NCI-H2196 treated with DMSO at 0.1 percent for 48 hours (cell line): ENCODE measurements around the gene TLL2.

Source experiments
- DNase-seq: peaks from one replicate; lab custom pipeline; 2025; ENCODE audit not compliant: unreplicated experiment; lab: John Stamatoyannopoulos, UW

TLL2 gene

DNA sequence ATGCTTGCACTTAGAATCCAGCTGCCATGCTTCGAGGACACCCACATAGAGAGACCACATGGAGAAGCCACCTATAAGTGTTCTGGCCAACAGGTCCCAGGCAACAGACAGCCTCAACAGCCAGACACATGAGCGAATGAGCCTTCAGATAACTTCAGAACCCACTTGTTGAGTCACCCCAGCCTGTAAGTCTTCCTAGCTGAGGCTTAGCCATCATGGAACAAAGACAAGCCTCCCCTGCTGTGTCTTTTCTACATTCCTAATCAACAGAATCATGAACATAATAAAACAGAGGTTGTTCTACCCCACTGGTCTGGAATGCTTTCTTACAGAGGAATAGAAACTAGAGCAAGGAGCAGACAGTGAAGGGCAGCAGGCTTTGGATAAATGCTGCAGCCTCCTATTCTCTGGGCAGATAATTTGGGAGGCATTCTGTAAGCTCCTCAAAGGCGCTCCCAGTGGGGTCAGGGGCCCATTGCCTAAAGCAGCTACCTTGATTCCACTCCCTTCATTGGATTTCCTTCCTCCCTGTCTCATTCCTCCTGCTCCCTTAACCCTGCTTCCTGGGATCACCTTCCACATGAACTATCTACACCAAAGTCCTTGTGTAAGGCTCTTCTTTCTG is 4.6 kb downstream of the TLL2 start:
- DNase-seq: no peak

DNA sequence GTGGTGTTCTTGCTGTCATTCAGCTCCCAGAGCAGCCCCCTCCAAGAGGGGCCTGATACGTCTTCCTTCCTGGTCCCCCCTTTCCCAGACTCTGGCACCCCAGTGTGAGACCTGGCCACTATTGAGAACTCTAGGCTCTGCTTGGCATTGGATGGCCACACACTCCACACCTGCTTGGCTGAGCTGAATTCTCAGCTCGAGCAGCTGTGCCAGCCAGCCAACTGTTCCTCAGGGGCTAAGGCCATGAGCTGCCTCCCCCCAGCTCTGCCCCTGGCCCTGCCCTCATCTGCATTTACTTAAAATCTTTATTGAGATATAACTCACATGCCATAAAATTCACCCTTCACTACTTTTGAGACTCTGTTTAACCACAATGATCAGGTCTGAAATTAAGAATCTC is 6.7 kb downstream of the TLL2 start:
- no peak for DNase-seq

DNA sequence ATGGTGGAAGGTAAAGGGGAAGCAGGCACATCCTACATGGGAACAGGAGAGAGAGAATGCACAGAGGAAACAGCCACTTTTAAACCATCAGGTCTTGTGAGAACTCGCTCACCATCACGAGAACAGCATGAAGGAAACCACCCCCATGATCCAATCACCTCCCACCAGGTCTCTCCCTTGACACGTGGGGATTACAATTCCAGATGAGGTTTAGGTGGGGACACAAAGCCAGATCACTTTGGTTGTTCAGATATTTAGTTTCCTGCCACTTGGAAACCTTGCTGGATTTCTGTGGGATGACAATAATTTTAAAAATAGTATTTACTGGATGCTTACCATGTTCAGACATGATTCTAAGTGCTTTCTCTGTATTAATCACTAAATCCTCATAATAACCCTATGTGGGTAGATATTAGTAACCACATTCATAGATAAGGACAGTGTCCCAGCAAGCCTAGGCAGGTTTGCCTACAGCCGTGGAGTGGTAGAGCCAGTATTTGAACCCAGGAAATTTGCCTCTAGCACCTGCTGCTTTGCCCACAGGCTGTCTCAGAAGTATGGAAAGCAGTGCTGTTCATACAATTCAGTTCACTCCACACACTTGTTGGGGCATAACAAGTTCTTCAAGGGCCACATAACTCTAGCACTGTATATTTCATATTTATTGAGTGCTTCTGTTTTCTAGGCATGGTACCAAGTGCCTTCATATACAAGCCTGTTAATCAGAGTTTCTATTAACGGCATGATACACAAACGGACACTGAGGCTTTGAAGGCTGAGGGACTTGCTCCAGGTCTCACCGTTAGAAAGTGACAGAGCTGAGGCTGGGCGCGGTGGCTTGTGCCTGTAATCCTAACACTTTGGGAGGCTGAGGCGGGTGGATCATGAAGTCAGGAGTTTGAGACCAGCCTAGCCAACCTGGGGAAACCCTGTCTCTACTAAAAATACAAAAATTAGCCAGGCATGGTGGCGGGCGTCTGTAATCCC is 8.3 kb downstream of the TLL2 start:
- DNase-seq: no peak

DNA sequence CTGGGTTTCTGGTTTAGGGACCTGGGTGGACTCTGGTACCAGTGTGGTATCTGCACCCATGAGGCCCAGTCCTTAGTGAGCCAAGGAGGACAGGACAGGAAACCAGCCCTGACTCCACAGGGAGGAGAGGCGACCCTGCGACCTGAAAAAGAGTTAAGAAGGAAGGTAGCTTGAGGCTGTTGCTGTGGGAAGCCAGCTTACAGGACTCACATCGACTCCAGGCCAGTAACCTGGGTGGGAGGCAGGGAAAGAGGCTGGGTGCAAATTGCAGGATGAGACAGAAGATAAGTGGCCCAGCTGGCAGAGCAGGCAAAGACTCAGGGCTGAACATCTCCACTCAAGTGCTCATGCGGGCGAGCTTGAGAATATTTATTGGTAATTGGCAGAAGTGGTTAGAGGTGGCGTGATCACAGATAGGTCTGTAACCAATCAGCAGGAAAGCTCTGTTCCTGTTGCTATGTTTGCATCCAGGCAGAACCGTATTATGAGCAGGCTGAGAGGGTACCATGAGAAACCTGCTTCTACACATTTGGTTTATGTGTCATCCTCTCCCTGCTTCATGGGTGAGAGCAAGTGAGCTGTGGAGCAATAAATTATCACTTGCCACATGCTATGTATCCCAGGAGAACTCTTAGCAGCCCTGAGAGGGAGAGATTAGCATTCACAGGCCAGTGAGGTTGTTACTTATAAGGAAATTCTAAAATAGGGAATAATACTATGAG is 11.0 kb downstream of the TLL2 start:
- DNase-seq: no peak

DNA sequence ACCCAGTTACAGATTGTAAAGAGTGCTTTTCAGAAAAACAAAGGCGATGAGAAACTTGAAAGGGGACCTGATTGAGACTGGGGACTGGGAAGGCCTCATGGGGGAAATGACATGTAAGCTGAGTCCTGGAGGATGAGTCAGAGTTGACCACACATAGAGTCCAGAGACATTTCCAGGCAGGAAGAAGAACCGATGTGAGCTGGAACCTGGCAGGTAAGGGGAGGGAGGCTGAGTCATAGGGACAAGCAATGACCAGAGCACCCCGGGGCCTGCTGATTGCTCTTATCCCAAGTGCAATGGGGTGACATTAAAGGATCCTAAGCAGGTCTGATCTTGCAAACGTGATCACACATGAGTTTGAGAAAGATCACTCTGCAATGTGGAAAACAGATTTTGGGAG is 11.7 kb downstream of the TLL2 start:
- no peak for DNase-seq

DNA sequence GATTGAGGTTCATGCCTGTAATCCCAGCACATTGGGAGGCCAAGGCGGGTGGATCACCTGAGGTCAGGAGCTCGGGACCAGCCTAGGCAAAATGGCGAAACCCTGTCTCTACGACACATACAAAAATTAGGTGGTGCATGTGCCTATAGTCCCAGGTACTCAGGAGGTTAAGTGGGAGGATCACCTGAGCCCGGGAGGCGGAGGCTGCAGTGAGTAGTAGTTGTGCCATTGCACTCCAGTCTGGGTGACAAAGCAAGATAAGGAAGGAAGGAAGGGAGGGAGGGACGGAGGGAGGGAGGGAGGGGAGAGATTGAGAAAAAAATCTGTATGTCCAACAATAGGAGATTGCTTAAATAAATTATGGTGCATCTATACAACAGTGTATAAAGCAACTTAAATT is 13.2 kb downstream of the TLL2 start:
- DNase-seq: no peak

DNA sequence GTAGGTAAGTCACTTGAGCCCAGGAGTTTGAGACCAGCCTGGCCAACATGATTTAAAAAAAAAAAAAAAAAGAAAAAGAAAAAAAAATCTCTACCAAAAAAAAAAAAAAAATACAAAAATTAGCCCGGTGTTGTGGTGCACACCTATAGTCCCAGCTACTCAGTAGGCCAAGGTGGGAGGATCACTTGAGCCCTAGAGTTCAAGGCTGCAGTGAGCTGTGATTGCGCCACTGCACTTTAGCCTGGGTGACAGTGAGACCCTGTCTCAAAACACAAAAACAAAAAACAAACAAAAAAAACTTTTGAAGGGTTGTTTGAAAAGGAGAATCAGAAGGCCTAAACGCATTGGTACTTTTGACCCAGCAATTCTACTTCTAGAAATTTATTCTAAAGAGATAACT is 13.7 kb downstream of the TLL2 start:
- no peak for DNase-seq

DNA sequence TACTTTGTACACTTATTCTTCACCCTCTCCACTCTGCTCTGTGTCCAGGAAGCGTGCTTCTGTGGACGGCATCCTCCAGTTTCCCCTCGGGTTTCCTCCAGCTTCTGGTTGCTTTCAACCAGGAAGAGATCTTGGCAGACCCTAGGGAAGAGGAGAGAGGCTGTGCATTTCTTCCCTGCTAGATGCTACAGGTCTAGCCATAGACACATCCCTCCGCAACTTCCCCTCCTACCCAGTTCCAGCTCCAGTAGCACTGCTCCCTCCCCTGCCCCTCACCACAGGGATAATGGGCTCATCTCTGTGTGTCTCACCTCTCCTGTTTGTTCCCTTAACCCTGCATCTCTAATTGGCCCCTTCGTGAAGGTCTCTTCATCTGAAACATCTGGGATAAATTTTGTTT is 16.3 kb downstream of the TLL2 start:
- no peak for DNase-seq

DNA sequence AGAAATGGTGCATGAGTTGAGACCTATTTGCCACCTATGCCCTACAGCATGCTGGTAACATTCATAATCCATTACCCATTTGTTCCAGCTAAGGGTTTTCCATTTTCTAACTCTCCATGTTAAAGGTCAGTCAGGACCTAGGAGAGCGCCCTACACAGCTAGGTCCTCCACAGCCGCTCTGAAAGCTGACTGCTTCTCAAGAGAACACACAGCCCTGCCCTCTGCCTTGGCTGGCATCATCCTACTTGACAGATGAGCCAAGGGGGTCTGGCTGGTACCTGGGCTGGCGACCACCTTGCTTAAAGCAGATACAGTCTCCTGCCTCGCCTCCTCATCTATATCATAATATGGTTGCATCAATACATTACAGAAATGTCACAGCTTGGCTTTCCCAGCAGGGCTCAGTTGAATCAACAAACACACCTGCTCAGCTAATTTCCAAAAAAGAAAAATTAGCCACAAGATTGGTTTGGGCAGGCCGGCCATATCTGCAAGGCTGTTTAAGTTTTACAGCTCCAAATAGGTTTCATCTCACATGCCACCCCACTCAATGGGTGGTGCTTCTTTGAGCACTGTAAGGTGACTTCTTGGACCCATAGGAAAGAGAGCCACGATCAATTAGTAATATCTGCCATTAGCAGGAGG is 17.3 kb downstream of the TLL2 start:
- no peak for DNase-seq

DNA sequence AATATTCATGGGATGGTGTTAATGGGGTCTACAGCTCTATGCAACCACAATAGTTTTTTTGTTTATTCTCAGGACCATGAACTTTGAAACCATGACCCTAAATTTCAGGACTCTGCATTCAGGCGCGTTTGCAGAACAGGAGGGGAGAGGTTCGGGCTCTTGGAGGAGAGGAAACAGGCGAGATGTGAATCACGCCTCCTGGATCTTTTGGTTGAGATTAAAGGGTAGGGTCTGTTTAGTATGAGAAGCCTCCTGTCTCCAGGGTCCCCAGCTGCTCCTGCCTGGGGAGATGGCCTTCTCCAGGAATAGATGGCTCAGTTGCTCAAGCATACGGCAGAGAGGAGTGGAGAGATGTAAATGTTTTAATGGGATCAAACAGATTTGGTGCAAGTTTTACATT is 18.2 kb downstream of the TLL2 start:
- no peak for DNase-seq

DNA sequence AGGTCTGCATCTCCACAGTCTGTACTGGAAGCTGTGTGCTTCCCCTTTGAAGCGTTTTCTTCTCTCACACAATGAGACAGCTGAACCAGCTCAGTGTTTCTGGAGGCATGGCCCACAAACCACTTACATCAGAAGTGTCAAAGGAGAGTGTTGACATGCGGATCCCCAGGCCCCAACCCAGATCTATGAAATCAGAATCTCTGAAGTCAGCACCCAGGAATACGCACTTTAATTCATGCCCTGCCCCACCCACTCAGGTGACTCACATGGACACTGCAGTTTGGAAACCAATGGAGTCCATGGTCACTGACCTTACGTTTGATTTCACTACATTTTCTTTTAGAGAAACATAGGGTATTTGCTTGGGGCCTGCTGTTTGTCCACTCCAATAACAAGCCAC is 19.0 kb downstream of the TLL2 start:
- no peak for DNase-seq

DNA sequence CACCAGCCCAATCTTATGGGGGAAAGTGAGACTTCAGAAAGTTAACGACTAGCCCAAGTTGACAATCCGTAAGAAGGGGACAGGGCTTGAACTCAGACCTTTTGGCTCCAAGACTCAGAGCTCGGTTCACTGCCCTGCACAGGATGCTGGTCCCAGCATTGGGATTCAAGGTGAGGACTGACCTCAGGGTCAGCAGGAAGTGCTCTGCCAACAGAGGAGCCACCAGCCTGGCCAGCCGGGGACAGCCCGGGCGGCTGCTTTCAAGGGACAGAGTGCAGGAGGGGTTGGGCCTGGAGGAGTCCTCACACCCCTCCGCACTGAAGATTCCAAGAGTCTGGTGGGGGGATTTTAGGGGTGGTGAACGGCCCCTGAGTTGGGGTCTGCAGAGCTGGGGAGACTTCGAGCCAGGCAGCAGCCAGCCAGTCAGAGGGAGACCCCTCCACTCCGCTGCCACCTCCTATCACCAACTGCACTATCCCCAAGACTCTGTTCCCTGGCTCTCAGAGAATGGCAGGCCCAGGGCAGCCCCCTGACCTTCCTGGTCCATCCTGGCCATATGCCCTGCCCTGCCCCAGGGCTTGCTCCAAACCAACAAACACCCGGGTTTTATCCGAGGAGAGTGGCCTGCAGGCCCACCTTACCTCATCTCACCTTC is 19.7 kb downstream of the TLL2 start:
- no peak for DNase-seq

DNA sequence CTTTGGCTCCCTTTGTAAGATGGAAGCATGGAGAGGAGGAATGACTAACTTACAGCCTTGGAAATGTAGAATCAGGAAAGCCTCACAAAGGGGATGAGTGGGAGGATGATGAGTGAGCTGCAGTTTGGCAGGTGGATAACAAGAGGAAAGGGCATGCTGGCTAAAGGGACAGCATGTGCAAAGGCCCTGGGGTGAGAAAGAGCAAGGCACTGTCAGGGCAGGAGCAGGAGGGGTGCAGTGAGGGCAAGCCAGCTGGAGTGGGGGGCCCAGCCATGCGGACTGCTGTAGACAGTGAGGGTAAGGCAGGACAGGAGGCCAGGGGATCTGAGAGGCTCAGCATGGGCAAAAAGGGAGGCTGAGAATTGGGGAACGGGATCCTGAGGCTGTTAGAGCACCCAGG is 20.5 kb downstream of the TLL2 start:
- DNase-seq: no peak

DNA sequence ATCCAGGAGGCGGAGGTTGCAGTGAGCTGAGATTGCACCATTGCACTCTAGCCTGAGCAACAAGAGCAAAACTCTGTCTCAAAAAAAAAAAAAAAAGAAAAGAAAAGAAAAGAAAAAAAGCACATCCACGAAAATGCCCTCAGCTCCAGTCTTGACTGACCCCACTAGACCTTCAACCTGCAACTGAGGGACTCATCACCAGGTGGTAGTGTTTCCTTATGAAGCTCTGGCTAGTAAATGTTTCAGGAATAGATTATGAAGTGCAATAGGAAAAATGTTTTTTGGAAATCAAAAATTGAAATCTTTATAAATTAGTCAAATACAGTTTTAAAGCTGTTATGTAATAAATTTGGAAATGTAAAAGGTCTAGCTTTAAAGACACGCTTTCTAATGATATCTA is 22.4 kb downstream of the TLL2 start:
- DNase-seq: no peak

DNA sequence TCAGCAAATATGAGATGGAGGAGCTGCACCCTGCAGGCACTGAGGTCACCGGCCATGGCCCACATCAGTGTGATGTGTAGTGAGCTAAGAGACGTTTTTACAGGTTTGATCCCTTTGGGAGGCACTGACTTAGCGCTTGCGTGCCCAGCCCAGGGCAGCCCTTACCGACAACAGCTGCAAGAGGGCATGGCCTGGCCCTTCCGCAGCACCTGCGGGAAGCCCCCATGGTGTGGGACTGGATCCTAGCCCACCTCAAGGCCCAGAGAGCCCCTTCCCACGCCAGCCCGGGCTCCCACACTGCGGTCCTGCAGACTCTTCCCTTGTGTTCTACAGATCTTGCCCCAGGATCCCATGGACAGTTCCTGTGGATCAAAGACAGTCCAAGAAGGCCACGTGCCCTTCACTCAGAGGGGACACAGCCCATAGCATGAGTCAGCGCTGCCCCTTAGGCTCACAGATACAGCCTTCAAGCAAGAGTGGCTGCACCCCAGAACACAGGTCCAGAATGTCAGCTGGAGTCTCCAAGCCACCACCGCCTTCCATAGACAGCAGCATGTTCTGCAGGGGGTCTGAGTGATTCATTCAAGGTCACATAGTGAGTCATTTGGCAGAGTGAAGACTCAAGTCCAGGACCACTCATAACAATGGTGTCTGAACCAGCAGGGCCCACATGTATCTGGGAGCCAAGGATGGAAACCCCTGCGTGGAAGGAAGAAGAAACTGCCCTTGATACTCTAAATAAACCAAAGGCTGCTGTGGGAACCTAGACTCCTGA is 25.4 kb downstream of the TLL2 start:
- DNase-seq: no peak

DNA sequence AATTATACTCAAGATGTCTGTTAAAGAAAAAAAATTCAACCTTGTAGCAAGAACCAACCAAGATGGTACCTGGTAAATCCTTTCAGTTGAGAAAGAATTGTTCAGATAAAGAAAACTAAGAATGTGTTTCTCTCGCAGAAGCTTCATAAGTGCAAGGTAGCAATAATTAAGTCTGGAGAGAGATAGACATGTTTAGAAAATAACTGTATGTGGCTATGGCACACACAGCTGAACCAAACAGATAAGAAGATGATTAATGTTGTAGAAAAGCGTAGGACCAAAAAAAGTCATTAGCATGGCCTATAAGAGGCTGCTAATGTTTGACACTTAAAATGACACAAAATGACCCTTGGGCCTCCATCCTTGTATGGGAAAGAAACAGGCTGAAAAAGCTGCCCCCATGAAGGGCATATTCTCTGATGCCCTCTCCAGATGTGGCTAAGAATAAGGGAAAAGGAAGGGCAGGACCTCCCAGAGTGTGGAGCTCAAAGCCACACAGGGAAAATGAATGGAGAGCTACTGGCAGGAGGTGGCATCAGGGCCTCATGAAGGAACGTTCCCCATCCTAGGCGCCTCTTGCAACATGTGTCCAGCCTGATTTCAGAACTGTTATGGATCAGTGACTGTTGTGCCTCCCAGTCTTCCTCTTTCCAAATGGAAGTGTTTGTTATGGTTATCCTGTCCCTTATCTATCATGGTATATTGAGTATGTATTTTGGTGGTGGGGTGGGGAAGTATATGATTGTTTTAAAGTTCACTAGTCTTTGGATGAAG is 30.7 kb downstream of the TLL2 start:
- DNase-seq: no peak

DNA sequence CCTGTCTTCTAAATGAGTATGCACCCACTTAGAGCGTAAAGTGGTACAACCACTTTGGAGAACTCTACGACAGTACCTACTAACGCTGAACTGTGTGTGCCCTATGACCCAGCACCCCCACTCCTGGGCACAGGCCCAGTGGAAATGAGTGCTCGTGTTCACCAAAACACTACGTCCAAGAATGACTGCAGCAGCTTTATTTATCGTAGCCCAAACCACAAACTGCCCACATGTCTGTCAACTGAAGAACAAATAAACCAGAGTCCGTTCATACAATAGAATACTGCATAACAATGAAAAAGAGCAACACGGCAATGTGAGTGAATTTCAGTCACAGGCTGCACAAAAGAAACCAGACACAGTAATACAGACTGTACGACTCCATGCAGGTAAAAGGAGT is 35.4 kb downstream of the TLL2 start:
- no peak for DNase-seq

DNA sequence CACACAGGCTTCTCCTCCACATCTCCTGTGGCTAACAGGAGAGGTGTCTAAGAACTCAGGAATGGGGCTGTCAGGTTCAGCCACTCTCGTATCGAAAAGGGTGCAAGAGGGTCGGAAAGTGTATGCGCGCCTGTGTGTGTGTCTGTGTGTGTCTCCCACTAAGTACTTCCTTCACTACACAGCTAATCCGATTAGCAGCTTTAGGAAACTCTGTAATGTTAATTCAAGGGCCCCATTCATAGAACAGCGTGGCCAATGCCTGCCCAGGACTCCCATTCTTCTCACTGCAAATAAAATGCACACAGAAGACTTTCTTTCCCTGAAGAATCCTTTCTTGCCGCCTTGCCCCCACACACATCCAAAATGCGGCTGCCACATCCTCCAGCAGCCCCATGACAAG is 39.9 kb downstream of the TLL2 start:
- no peak for DNase-seq

DNA sequence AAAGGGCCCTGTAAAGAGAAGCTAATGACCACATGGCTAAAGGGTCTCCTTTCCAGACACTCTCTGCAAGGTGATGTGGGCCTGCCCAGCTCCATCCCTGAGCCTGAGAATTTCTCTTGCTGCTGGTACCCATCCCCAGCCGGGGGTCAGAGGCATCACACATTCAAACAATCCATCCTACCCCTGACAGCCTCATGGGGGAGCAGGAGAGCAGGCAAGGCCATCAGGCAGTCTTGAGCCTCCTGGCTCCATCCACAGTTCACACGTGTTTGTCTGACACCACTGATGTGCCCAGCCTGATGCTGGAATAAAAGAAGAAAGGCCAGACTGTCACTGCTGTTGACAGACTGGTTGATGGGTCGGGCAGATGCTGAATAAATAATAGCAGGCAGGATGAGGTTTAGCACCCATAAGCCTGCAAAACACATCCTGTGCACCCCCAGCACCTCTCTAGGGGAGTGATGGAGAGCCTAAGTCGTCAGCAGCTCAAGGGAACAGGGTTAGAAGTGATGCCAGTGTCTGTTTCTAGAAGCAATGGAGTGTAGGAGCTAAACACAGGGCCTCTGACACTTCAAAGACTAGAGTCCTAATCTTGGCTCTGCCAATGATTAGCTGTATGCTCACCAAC is 43.5 kb downstream of the TLL2 start:
- no peak for DNase-seq
